EH (cell line): ENCODE results near the gene AMZ1.

Experiments
- DNase-seq: peaks from one replicate; pipeline ENCODE4 v3.0.0-alpha.2; 2015; ENCODE audit warnings: low read depth

Gene AMZ1

DNA sequence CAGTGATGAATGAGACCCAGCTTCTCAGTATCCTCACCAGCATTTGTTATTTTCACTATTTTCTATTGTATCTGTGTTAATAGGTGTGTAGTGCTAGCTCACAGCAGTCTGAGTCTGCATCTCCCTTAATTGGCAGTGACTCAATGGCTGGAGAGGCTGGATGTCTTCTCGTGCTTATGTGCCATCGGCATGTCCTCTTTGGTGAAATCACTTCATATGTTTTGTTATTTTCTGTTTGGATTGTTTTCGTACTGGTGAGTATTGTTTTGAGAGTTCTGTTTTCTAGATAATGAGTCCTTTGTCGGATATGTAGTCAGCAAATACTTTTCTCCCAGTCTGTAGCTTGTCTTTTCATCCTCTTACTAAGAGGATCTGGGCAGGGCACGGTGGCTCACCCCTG lies 66.1 kb downstream of the AMZ1 start:
- DNase-seq: peak; percentile 12

DNA sequence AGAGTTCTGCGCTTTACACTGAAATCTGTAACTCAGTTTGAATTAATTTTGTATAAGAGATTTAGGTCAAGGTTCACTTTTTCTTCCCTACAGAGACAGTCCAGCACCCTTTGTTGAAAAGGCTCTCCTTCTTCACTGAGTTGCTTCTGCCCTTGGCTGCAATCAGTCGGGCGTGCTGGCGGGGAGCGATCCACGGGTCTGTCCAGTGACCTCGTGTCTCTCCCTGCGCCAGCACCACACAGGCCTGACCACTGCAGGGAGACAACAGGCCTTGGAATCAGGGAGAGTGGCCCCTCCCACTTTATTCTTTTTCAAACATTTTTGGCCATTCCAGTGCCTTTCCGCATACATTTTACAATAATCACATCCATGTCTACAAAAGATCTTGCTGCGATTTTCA lies 66.9 kb downstream of the AMZ1 start:
- no peak for DNase-seq

DNA sequence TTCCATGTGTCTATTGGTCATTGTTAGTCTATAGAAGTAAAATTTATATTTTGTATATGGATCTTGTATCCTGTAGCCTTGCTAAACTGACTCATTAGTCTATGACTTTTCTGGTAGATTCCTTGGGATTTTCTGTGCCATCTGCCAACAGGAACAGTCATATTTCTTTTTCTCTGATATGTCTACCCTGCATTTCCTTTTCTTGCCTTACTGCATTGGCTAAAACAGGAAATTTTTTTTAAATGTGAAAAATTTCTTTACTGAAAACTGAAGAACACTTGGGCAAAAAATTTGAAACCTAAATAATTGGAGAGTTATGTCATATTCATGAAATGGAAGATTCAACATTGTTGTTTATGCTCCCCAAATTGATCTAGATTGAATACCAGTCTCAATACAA lies 67.5 kb downstream of the AMZ1 start:
- DNase-seq: no peak

DNA sequence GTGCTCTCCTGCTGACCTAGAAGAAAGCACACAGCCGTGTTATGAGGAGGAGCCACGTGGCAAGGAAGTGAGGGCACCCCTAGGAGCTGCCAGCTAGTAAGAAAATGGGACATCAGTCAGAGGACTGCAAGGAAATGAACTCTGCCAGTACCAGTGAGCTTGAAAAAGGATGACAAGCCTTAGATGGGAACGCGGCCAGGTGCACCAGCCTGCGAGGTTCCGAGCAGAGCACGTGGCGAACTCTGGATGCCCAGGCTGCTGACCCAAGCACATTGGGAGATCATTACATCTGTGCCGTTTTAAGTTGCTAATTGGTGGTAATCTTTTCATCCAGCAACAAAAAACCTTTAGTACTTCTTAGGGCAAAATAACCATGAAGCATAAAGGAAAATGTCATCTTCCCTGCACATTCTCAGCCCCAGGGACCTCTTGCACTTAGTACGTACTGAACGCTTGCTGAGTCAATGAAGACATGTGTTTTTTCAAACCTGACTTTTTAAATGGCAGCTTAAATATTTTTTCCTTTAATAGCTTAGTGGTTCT lies 69.4 kb downstream of the AMZ1 start:
- no peak for DNase-seq

DNA sequence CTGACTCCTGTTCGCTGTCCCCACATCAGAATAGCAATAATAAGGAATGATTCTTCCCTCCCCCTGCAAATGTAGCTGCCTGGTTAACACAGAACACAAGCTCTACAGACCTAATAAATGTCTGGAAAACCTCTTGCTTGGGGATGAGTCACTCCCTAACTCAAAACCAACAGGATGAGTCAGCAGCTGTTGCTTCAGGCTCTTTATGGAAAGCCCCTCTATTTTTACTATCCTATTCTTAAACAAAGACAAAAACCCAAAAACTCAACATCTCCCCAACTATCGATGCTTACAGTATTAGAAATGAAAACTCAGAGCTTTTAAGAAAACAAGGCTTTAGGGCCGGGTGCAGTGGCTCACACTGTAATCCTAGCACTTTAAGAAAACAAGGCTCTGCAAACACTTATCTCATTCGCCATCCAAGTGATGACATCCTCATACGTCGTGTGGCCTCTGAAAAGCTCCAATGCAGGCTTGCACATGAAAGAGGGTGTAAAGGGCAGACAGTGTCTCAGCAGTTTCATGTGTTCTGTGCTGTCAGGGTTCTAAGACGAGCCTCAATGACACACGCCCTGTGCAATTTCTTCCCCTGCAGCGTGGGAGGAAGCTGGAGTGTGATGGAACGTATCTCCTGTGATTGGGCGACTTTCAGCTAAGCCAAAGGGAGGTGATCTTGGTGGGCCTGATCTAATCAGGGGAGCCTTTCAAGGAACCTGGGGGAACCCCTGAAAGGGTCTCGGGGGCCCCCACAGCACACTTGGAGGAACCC lies 70.1 kb downstream of the AMZ1 start:
- peak; percentile 99 for DNase-seq

DNA sequence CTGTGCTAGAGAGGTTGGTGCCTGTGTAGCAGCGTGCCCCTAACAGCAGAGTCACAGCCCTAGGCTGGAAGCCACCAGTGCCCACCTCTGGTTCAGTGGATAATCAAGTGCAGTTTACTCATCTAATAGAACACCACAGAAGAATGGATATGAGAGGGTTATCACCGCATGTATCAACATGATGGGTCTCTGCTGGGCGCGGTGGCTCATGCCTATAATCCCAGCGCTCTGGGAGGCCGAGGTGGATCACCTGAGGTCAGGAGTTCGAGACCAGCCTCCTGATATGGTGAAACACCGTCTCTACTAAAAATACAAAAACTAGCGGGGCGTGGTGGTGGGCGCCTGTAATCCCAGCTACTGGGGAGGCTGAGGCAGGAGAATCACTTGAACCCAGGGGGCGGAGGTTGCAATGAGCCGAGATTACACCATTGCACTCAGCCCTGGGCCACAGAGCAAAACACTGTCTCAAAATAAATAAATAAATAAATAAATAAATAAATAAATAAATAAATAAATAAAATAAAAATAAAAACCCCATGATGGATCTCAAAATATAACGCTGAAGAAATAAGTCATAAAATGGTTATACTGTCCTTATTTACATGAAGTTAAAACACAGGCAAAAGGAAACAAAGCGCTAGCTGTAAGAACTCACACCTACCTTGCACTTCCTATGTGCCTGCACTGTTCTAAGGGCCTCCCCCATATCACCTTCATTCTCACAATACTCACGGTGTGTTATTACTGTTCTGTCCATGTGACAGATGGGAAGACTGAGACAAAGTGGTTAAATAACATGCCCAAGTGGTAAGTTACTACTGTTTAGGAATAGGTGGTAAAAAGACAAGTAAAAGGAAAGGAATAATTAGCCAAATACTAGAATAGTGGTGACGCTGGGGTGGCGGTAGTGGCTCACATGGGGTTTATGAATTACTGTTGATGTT lies 70.9 kb downstream of the AMZ1 start:
- no peak for DNase-seq

DNA sequence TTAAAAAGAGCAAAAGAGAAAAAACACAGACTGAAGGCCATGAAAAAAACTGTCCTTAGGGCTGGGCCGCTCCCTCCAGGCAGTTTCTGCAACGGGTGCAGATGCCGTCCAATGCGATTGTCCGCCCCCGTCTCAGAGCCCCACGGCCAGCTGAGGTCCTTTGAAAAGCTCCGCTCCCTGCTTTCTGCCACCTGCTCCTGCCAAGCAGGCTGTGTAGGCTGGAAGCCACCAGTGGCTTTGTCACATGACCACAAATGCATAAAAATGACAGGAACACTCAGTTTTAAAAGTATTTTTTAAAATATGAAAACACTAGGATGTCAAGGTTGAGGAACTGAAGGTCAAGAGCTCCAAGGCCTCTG lies 71.7 kb downstream of the AMZ1 start:
- DNase-seq: no peak

DNA sequence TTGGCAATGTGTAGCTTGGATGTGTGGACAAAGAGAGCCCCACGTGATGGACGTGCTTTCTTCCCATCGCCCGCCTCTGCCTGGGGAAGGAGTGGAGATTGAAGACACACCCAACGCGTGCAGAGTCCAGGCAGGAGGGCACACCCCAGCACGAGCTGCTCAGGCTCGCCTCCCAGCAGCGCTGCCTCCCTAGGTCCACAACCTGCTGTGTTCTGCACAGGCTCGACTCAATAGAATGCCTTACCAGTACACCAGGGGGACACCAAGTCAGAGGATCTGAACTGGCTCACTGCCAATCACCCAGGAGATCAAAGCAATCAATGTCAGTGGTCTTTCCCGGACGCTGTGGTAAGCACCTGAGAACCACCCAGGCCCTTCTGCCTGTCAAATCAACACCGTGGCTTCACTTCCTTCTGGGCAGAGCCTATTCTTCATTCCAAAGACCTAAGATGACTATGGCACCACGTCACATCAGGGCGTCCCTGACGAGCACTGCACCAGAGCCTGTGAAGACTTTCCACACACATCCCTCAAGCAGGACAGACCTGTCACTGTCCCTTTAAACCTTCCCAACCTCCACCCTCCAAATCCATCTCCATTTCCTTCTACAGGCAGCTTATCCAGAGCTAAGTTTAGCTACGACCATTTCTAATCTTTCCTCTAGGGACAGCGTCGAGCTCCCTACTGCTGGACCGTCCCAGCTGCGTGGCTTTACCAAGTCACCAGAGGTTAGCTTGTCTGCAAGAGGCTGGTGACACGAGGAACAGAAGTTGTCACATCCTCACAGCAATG lies 72.3 kb downstream of the AMZ1 start:
- peak; percentile 68 for DNase-seq

DNA sequence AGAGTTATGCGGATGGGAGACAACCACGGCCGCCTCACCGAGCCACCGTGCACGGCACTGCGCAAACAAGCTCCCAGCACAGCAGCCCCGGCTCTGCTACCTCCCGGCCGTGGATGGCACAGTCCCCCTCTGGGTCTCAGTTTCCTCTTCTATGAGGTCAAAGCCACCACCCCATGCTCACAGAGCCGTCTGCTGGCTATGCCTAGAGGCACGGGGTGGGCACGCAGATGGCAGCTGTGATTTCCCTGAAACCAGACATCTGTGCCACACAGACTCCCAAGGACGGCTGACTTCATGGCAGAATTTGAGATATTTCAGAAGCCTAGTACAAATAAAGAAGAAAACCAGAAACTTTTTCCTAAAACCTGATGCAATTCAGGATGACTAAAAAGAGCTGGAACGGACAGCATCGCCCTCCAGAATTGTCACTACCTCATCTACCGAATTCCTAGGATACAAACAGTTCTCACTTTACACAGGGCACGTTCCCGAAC lies 73.2 kb downstream of the AMZ1 start:
- no peak for DNase-seq

DNA sequence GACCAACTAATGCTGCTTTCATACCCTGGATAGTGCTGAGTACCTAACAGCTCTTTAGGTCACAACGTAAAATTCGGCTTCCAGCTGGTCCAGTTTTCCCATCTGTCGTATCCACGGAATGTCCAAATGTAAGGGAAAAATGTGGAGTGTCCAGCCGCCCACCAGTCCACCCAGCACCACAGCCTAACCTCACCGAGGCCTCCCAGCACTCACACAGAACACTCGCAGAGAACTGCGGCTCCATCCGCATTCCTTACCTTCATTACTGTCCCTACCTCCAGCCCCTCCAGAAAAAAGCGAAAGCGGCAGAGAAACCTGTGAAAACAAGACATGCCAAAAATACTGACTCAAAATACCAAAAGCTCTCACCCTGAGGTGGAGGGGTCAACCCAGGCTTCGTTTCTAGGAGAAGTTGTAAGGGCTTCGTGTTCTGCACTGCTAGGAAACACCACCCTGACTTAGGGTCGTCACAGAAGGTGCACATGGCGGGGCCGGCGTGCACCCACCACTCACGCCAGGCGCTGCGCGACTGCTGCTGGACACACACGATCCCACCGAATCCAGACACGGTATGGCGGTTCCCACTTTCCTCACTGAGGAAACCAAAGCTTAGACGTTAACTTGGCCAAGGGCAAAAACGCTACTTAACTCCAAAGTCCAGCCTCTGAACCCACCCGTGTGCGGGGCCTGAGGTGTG lies 73.9 kb downstream of the AMZ1 start:
- DNase-seq: no peak

DNA sequence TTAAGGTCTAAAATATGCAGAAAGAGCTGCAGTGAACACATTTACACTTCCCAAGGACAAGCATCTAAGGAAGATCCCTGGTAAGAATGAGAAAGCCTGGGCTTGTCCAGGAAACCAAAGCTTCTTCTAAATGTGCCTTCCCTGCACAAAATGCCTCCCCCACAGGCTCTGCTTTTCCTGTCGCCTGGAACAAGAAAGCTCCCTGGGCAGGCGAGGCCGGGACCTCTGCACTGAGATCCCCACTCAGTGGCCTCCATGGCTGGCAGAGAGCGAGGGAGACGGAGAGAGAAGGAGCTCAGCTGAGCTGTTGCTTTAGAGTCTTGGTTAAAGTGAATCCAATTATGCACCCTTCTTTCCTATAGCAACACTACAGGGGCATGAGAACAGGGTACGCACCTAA lies 75.6 kb downstream of the AMZ1 start:
- no peak for DNase-seq

DNA sequence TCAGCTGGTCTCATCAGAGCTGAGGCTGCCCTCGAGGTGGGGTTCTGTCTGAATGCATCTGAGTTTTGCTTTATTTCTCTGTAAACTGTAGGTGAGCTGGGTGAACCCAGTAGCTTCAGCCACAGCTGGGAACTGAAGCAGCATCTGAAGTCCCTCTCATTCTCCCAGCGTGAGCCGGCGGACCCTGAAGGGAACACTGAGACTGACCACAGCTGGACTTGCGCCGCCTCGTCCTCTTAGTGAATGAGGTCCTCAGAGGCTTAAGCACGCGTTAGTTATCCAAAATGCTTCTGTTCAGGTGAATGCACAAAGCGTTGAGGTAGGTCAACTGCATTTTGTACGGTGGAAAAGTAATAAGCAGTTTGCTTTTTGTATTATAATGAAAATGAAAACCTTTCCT lies 76.6 kb downstream of the AMZ1 start:
- DNase-seq: no peak
